HepG2 (cell line): Measurements from ENCODE around the gene EXOC6B. TPM values are rescaled to one million over a fixed set of nuclear protein-coding genes. Genes with fewer than 3 reads are reported as not detected.
A peak's percentile ranks its signal among the peaks of the same experiment; 100 is the strongest.

Experiments
- ARHGAP35 ChIP-seq: sonication (generic); formaldehyde crosslinking; IDR thresholded peaks from 2 replicates; pipeline ENCODE4 v1.9.0; 2022; ENCODE audit warnings: mild to moderate bottlenecking, inconsistent platforms, moderate library complexity, missing genetic modification reagents, borderline replicate concordance
- KLF11 ChIP-seq: IDR thresholded peaks from 2 replicates; pipeline ENCODE4 v1.6.1; 2016; ENCODE audit warnings: missing compliant biosample characterization
- NFE2L1 ChIP-seq: sonication (generic); formaldehyde crosslinking; IDR thresholded peaks from 2 replicates; pipeline ENCODE4 v1.4.0; 2020; ENCODE audit warnings: missing genetic modification reagents, mild to moderate bottlenecking, borderline replicate concordance
- NR2F2 ChIP-seq: IDR thresholded peaks from 2 replicates; pipeline ENCODE4 v1.6.1; 2012; ENCODE audit warnings: low read depth, inconsistent platforms, borderline replicate concordance
- SALL1 ChIP-seq: sonication (generic); formaldehyde crosslinking; IDR thresholded peaks from 2 replicates; pipeline ENCODE4 v1.8.0; 2022; ENCODE audit warnings: mild to moderate bottlenecking, missing genetic modification reagents
- TOPORS ChIP-seq: sonication (generic); formaldehyde crosslinking; IDR thresholded peaks from 2 replicates; pipeline ENCODE4 v1.8.0; 2023; ENCODE audit warnings: mild to moderate bottlenecking, missing genetic modification reagents
- ZNF317 ChIP-seq: sonication (generic); formaldehyde crosslinking; IDR thresholded peaks from 2 replicates; pipeline ENCODE4 v1.5.0; 2020; ENCODE audit warnings: mild to moderate bottlenecking, missing genetic modification reagents
- ZNF44 ChIP-seq: sonication (generic); formaldehyde crosslinking; IDR thresholded peaks from 2 replicates; pipeline ENCODE4 v1.5.1; 2020; ENCODE audit warnings: mild to moderate bottlenecking, missing genetic modification reagents
- ZNF562 ChIP-seq: sonication (generic); formaldehyde crosslinking; IDR thresholded peaks from 2 replicates; pipeline ENCODE4 v1.8.0; 2022; ENCODE audit warnings: missing genetic modification reagents, borderline replicate concordance
- polyA plus RNA-seq, 8 experiments: library from polyadenylated mRNA; depleted of rRNA in 3 of 8; stranded (reverse) in 7 of 8; unstranded in 1 of 8; fragments of >200 nt; fragmentation: Illumina TruSeq in 4 of 8; extraction: Trizol in 4 of 8; gene quantifications; 2 replicates each; pipeline versions ENCODE4 v1.2.1 to v1.2.3, GENCODE V29; 2011 to 2016; ENCODE audit warnings: low read depth in 4 of 8, missing spikeins in 1 of 8, mixed read lengths in 1 of 8; ENCODE audit not compliant: insufficient read depth in 1 of 8
- total RNA-seq, 5 experiments: library from RNA; depleted of rRNA; stranded (reverse); fragments of >200 nt; fragmentation: Illumina TruSeq; extraction: Trizol; gene quantifications; 2 replicates each; pipeline ENCODE4 v1.2.3, GENCODE V29; 2016; ENCODE audit warnings: low read depth in 1 of 5
- TF ChIP-seq, protein P1 (sequence below): sonication (generic); formaldehyde crosslinking; IDR thresholded peaks from 2 replicates; pipeline ENCODE4 v1.4.0; 2020; ENCODE audit warnings: missing genetic modification reagents, mild to moderate bottlenecking, borderline replicate concordance
- TF ChIP-seq, protein P2 (sequence below): sonication (generic); formaldehyde crosslinking; IDR thresholded peaks from 2 replicates; pipeline ENCODE4 v1.5.1; 2020; ENCODE audit warnings: mild to moderate bottlenecking, missing genetic modification reagents, borderline replicate concordance
- TF ChIP-seq, protein P3 (sequence below): IDR thresholded peaks from 2 replicates; pipeline ENCODE4 v1.6.1; 2016; ENCODE audit warnings: mild to moderate bottlenecking, missing biosample characterization, missing genetic modification reagents
- TF ChIP-seq, protein P4 (sequence below): sonication (generic); formaldehyde crosslinking; IDR thresholded peaks from 2 replicates; pipeline ENCODE4 v1.8.0; 2022; ENCODE audit warnings: missing genetic modification reagents, mild to moderate bottlenecking, borderline replicate concordance
- TF ChIP-seq, protein P5 (sequence below): sonication (generic); formaldehyde crosslinking; IDR thresholded peaks from 2 replicates; pipeline ENCODE4 v1.4.0; 2020; ENCODE audit warnings: missing genetic modification reagents
- TF ChIP-seq, protein P6 (sequence below): IDR thresholded peaks from 2 replicates; pipeline ENCODE4 v1.6.1; 2016

Gene EXOC6B
- total and polyA plus RNA-seq, 2 of the 13 experiments (the other 11 are each of a cell fraction or from before 2014, with no cell fraction given), result 9.1 to 15.9 TPM

DNA sequence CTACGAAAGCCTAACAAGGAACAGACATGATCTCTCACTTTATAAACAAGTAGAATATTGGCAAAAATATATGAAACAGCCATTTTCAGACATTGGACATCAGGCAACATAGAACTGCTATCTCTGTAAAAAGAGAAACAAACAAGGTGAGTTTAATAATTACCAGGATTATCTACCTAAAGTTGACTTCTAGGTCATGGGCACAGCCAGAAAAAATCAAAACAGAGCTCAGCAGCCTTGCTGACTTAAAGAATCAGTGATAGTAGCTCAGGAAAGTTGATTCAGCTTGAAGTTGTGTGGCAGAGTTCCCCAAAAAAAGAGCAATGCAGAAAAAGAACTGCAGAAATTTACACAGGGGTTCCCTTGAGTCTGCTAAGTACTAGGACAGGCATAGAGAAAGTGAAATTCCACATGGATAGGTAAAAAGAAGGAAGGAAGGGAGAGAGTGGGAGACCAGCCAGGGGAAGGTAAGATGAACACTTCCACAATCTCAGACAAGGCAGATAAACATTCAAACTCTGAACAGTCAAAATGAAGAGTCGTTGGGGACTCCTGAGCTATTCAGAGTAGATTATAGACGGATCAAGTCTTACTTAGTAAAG lies 102.0 kb downstream of the EXOC6B start (continued):
- TF ChIP-seq, protein P1, sequence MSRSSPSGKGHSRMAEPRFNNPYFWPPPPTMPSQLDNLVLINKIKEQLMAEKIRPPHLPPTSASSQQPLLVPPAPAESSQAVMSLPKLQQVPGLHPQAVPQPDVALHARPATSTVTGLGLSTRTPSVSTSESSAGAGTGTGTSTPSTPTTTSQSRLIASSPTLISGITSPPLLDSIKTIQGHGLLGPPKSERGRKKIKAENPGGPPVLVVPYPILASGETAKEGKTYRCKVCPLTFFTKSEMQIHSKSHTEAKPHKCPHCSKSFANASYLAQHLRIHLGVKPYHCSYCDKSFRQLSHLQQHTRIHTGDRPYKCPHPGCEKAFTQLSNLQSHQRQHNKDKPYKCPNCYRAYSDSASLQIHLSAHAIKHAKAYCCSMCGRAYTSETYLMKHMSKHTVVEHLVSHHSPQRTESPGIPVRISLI, result peak; percentile 88
- TF ChIP-seq, protein P2, sequence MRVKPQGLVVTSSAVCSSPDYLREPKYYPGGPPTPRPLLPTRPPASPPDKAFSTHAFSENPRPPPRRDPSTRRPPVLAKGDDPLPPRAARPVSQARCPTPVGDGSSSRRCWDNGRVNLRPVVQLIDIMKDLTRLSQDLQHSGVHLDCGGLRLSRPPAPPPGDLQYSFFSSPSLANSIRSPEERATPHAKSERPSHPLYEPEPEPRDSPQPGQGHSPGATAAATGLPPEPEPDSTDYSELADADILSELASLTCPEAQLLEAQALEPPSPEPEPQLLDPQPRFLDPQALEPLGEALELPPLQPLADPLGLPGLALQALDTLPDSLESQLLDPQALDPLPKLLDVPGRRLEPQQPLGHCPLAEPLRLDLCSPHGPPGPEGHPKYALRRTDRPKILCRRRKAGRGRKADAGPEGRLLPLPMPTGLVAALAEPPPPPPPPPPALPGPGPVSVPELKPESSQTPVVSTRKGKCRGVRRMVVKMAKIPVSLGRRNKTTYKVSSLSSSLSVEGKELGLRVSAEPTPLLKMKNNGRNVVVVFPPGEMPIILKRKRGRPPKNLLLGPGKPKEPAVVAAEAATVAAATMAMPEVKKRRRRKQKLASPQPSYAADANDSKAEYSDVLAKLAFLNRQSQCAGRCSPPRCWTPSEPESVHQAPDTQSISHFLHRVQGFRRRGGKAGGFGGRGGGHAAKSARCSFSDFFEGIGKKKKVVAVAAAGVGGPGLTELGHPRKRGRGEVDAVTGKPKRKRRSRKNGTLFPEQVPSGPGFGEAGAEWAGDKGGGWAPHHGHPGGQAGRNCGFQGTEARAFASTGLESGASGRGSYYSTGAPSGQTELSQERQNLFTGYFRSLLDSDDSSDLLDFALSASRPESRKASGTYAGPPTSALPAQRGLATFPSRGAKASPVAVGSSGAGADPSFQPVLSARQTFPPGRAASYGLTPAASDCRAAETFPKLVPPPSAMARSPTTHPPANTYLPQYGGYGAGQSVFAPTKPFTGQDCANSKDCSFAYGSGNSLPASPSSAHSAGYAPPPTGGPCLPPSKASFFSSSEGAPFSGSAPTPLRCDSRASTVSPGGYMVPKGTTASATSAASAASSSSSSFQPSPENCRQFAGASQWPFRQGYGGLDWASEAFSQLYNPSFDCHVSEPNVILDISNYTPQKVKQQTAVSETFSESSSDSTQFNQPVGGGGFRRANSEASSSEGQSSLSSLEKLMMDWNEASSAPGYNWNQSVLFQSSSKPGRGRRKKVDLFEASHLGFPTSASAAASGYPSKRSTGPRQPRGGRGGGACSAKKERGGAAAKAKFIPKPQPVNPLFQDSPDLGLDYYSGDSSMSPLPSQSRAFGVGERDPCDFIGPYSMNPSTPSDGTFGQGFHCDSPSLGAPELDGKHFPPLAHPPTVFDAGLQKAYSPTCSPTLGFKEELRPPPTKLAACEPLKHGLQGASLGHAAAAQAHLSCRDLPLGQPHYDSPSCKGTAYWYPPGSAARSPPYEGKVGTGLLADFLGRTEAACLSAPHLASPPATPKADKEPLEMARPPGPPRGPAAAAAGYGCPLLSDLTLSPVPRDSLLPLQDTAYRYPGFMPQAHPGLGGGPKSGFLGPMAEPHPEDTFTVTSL (CRISPR knock-in tag), result peak; percentile 78; the same call in 1 of the 2 replicates
- TF ChIP-seq NR2F2 (peak; percentile 89), ARHGAP35 (CRISPR knock-in tag) (no peak), ZNF562 (no peak), SALL1 (CRISPR knock-in tag) (peak; percentile 47; the same call in 1 of the 2 replicates), ZNF44 (CRISPR knock-in tag) (peak; percentile 32; the same call in 1 of the 2 replicates), TOPORS (peak; percentile 60; the same call in 1 of the 2 replicates), NFE2L1 (CRISPR knock-in tag) (no peak), KLF11 (no peak), ZNF317 (CRISPR knock-in tag) (0 out of 2 replicates have a peak, but pooled peaks have one; percentile 37)
- TF ChIP-seq, protein P3, sequence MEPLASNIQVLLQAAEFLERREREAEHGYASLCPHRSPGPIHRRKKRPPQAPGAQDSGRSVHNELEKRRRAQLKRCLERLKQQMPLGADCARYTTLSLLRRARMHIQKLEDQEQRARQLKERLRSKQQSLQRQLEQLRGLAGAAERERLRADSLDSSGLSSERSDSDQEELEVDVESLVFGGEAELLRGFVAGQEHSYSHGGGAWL (CRISPR knock-in tag), result no peak
- TF ChIP-seq, protein P4, sequence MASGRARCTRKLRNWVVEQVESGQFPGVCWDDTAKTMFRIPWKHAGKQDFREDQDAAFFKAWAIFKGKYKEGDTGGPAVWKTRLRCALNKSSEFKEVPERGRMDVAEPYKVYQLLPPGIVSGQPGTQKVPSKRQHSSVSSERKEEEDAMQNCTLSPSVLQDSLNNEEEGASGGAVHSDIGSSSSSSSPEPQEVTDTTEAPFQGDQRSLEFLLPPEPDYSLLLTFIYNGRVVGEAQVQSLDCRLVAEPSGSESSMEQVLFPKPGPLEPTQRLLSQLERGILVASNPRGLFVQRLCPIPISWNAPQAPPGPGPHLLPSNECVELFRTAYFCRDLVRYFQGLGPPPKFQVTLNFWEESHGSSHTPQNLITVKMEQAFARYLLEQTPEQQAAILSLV (CRISPR knock-in tag), result no peak
- TF ChIP-seq, protein P5, sequence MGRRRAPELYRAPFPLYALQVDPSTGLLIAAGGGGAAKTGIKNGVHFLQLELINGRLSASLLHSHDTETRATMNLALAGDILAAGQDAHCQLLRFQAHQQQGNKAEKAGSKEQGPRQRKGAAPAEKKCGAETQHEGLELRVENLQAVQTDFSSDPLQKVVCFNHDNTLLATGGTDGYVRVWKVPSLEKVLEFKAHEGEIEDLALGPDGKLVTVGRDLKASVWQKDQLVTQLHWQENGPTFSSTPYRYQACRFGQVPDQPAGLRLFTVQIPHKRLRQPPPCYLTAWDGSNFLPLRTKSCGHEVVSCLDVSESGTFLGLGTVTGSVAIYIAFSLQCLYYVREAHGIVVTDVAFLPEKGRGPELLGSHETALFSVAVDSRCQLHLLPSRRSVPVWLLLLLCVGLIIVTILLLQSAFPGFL (CRISPR knock-in tag), result no peak
- TF ChIP-seq, protein P6, sequence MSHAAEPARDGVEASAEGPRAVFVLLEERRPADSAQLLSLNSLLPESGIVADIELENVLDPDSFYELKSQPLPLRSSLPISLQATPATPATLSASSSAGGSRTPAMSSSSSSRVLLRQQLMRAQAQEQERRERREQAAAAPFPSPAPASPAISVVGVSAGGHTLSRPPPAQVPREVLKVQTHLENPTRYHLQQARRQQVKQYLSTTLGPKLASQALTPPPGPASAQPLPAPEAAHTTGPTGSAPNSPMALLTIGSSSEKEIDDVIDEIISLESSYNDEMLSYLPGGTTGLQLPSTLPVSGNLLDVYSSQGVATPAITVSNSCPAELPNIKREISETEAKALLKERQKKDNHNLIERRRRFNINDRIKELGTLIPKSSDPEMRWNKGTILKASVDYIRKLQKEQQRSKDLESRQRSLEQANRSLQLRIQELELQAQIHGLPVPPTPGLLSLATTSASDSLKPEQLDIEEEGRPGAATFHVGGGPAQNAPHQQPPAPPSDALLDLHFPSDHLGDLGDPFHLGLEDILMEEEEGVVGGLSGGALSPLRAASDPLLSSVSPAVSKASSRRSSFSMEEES (CRISPR knock-in tag), result 0 out of 2 replicates have a peak, but pooled peaks have one; percentile 47
